ENCODE measurements around the gene STBD1. TPM values are rescaled to one million over a fixed set of nuclear protein-coding genes. Genes with fewer than 3 reads are reported as not detected.

Gene STBD1
- total and polyA plus RNA-seq, 2 experiments from 2014 or later, result 10.3 to 10.6 TPM

- H3K4me3 ChIP-seq, result no peak overlapping the region
- no peak for DNase-seq
- no peak overlapping the region for H2AFZ ChIP-seq
- no peaks in the 10 kb centered on the region for H4K20me1 ChIP-seq (ENCODE audit: insufficient read depth)
- H3K4me1 ChIP-seq (ENCODE audit: insufficient read depth), result peaks cover 4% of the 10 kb centered on the region; the same call in 1 of the 2 replicates
- no peaks in the 10 kb centered on the region for H3K9me3 ChIP-seq (ENCODE audit: low read depth)
- H3K79me2 ChIP-seq (ENCODE audit: insufficient read depth), result peaks cover 31% of the 10 kb centered on the region
- H3K36me3 ChIP-seq (ENCODE audit: low read depth), result no peaks in the 10 kb centered on the region
- 0 out of 2 replicates have a peak, but pooled peaks cover 9% of the 10 kb centered on the region for H3F3A ChIP-seq (ENCODE audit: insufficient read depth)
- WGBS, 2 experiments (ENCODE audit: low coverage in 1 of 2, low lambda C conversion rate in 2 of 2, missing lambda C conversion rate in 2 of 2), result 82 to 85% methylated on average over 6 of the region's 6 CpGs
- no peak overlapping the region for H3K27ac ChIP-seq
- H3K9ac ChIP-seq, result no peak overlapping the region
- no peaks in the 10 kb centered on the region for H3K9me2 ChIP-seq (ENCODE audit: insufficient read depth)
- H3K4me2 ChIP-seq (ENCODE audit: unreplicated experiment), result no peak overlapping the region
- TF ChIP-seq EZH2phosphoT487 (IDR thresholded peaks at IDR 0.05; ENCODE audit: insufficient read depth, low read depth) (no peak), EZH2 (IDR thresholded peaks at IDR 0.05; ENCODE audit: insufficient read depth, poor library complexity, severe bottlenecking) (no peak)
- no peaks in the 10 kb centered on the region for H3K27me3 ChIP-seq (replicated peaks; ENCODE audit: insufficient read depth)
- in situ Hi-C loops (cut with MboI), result no loop called here
Measured at GRCh38 chr4:76308548-76308947, 2.0 kb downstream of the STBD1 start.

DNA sequence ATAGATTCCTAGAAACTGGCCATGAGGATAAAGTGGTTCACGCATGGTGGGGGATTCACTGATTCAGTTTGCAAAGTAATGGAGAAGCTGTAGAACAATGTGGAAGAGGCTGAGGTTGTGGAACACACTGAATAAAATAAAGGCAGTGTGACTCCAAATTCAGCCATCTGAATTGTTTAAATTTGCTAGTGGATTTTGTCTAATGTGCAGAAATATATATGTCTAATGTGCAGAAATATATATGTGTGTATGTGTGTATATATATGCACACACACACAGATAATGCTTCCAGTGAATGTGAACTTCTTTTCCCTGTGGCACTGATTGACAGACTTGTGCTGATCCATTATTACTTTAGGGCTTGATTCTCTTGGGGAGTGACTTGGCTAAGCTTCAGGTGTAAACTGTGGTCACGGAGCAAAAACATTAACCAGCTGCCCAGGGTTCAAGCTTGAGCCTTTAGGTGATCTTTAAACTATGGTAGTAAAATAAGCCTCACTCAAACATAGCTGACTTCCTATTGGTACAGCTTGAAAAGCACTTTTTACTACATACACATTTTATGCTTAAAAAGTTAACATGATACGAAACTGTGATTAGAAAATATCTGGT lies 3.5 kb downstream of the STBD1 start:
- H3K79me2 ChIP-seq (ENCODE audit: insufficient read depth), result peaks cover 31% of the 10 kb centered on the region
- H4K20me1 ChIP-seq (ENCODE audit: insufficient read depth), result no peaks in the 10 kb centered on the region
- H3K4me2 ChIP-seq (ENCODE audit: unreplicated experiment), result no peak overlapping the region
- H3K27ac ChIP-seq, result no peak overlapping the region
- no peaks in the 10 kb centered on the region for H3K9me3 ChIP-seq (ENCODE audit: low read depth)
- H3K9ac ChIP-seq, result no peak overlapping the region
- peaks cover 4% of the 10 kb centered on the region; the same call in 1 of the 2 replicates for H3K4me1 ChIP-seq (ENCODE audit: insufficient read depth)
- DNase-seq, result no peak
- no peak overlapping the region for H3K4me3 ChIP-seq
- H3K27me3 ChIP-seq (replicated peaks; ENCODE audit: insufficient read depth), result no peaks in the 10 kb centered on the region
- H2AFZ ChIP-seq, result no peak overlapping the region
- no peaks in the 10 kb centered on the region for H3K9me2 ChIP-seq (ENCODE audit: insufficient read depth)
- TF ChIP-seq EZH2 (IDR thresholded peaks at IDR 0.05; ENCODE audit: insufficient read depth, poor library complexity, severe bottlenecking) (no peak), EZH2phosphoT487 (IDR thresholded peaks at IDR 0.05; ENCODE audit: insufficient read depth, low read depth) (no peak)
- 0 out of 2 replicates have a peak, but pooled peaks cover 9% of the 10 kb centered on the region for H3F3A ChIP-seq (ENCODE audit: insufficient read depth)
- 98 to 99% methylated on average over 3 of the region's 3 CpGs for WGBS, 2 experiments (ENCODE audit: low coverage in 1 of 2, low lambda C conversion rate in 2 of 2, missing lambda C conversion rate in 2 of 2)
- H3K36me3 ChIP-seq (ENCODE audit: low read depth), result no peaks in the 10 kb centered on the region
- in situ Hi-C loops (cut with MboI), result no loop called here

- in situ Hi-C loops (cut with MboI), result no loop called here
- H3K27ac ChIP-seq, result no peak overlapping the region
- H3K27me3 ChIP-seq (replicated peaks; ENCODE audit: insufficient read depth), result no peaks in the 10 kb centered on the region
- H3K9ac ChIP-seq, result no peak overlapping the region
- H3K9me2 ChIP-seq (ENCODE audit: insufficient read depth), result no peaks in the 10 kb centered on the region
- no peak overlapping the region for H2AFZ ChIP-seq
- H3K4me2 ChIP-seq (ENCODE audit: unreplicated experiment), result no peak overlapping the region
- DNase-seq, result no peak
- 0 out of 2 replicates have a peak, but pooled peaks cover 5% of the 10 kb centered on the region for H3F3A ChIP-seq (ENCODE audit: insufficient read depth)
- no peaks in the 10 kb centered on the region for H3K9me3 ChIP-seq (ENCODE audit: low read depth)
- no peaks in the 10 kb centered on the region for H4K20me1 ChIP-seq (ENCODE audit: insufficient read depth)
- H3K4me1 ChIP-seq (ENCODE audit: insufficient read depth), result 0 out of 2 replicates have a peak, but pooled peaks cover under 1% of the 10 kb centered on the region
- no peak for TF ChIP-seq EZH2phosphoT487 (IDR thresholded peaks at IDR 0.05; ENCODE audit: insufficient read depth, low read depth)
- TF ChIP-seq EZH2 (IDR thresholded peaks at IDR 0.05; ENCODE audit: insufficient read depth, poor library complexity, severe bottlenecking), result no peak
- H3K79me2 ChIP-seq (ENCODE audit: insufficient read depth), result peaks cover 27% of the 10 kb centered on the region
- H3K36me3 ChIP-seq (ENCODE audit: low read depth), result no peaks in the 10 kb centered on the region
- 67 to 70% methylated on average over 4 of the region's 4 CpGs for WGBS, 2 experiments (ENCODE audit: low coverage in 1 of 2, low lambda C conversion rate in 2 of 2, missing lambda C conversion rate in 2 of 2)
- H3K4me3 ChIP-seq, result no peak overlapping the region
Measured at GRCh38 chr4:76310683-76311082, 4.2 kb downstream of the STBD1 start.

DNA sequence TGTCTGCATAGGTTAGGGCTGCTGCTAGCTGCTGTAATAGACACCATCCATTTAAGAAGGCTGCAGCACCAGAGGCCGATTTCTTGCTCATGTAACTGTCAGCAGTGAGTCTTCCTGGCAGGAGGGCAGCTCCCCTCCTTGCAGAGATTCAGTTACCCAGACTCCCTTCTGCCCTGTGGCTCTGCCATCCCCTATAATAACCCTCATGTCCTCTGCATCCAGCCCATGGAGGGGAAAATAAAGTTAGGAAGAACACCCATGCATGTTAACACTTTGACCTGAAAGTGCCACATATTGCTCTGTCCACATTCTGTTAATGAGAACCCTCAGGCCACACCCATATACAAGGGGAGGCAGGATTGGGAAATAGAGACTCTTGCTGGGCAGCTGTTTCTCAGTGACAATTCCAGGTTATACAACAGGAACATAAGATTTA lies 5.4 kb downstream of the STBD1 start:
- H3K4me2 ChIP-seq (ENCODE audit: unreplicated experiment), result no peak overlapping the region
- H3K36me3 ChIP-seq (ENCODE audit: low read depth), result no peaks in the 10 kb centered on the region
- no peak overlapping the region for H3K27ac ChIP-seq
- H3K27me3 ChIP-seq (replicated peaks; ENCODE audit: insufficient read depth), result no peaks in the 10 kb centered on the region
- no peak overlapping the region for H3K9ac ChIP-seq
- H3K4me1 ChIP-seq (ENCODE audit: insufficient read depth), result no peaks in the 10 kb centered on the region
- H3K79me2 ChIP-seq (ENCODE audit: insufficient read depth), result peaks cover 24% of the 10 kb centered on the region
- H3K9me2 ChIP-seq (ENCODE audit: insufficient read depth), result no peaks in the 10 kb centered on the region
- 0 out of 2 replicates have a peak, but pooled peaks cover 5% of the 10 kb centered on the region for H3F3A ChIP-seq (ENCODE audit: insufficient read depth)
- H2AFZ ChIP-seq, result no peak overlapping the region
- H3K9me3 ChIP-seq (ENCODE audit: low read depth), result no peaks in the 10 kb centered on the region
- peak; percentile 14 for DNase-seq
- in situ Hi-C loops (cut with MboI), result no loop called here
- no peaks in the 10 kb centered on the region for H4K20me1 ChIP-seq (ENCODE audit: insufficient read depth)
- TF ChIP-seq EZH2 (IDR thresholded peaks at IDR 0.05; ENCODE audit: insufficient read depth, poor library complexity, severe bottlenecking) (no peak), EZH2phosphoT487 (IDR thresholded peaks at IDR 0.05; ENCODE audit: insufficient read depth, low read depth) (no peak)
- no peak overlapping the region for H3K4me3 ChIP-seq
- WGBS, 2 experiments (ENCODE audit: low coverage in 1 of 2, low lambda C conversion rate in 2 of 2, missing lambda C conversion rate in 2 of 2), result 0 to 13% methylated on average over 1 of the region's 1 CpG
